Colonic mucosa (tissue), 4 donors: ENCODE data around the gene ZNF396. TPM values are rescaled to one million over a fixed set of nuclear protein-coding genes. Genes with fewer than 3 reads are reported as not detected.

ENCODE experiments used
- DNase-seq: peaks from one replicate; pipeline ENCODE4 v3.0.0-alpha.2; 2020
- H3K27ac ChIP-seq: fragments of 200-600 bp; one replicate; pipeline ENCODE4 v1.8.0; 2021
- H3K27me3 ChIP-seq: fragments of 200-600 bp; one replicate; pipeline ENCODE4 v1.8.0; 2021
- H3K36me3 ChIP-seq: fragments of 200-600 bp; one replicate; pipeline ENCODE4 v1.8.0; 2021
- H3K4me1 ChIP-seq: fragments of 200-600 bp; one replicate; pipeline ENCODE4 v1.8.0; 2021; ENCODE audit warnings: mild to moderate bottlenecking
- H3K4me3 ChIP-seq: fragments of 200-600 bp; one replicate; pipeline ENCODE4 v1.8.0; 2021
- H3K9ac ChIP-seq, 2 donors: one replicate each; pipeline ENCODE4 v1.7.0; 2013; ENCODE audit warnings: control low read depth in 2 of 2, low read depth in 2 of 2, low read length in 2 of 2
- H3K9me3 ChIP-seq: fragments of 200-600 bp; one replicate; pipeline ENCODE4 v1.8.0; 2021
- CTCF ChIP-seq: fragments of 200-600 bp; IDR thresholded peaks from one replicate; pipeline ENCODE4 v1.8.0; 2022; ENCODE audit warnings: antibody characterized with exemption, mild to moderate bottlenecking
- intact Hi-C: fragments of 100-400 bp; cut with DNase I; formaldehyde crosslinking; loops from one replicate; pipeline ENCODE4 v1.14.1; 2022
- total RNA-seq, 2 donors: library from RNA; stranded (reverse); fragmentation: NEBNext Ultra II Directional in 1 of 2; extraction: Animal tissue kit (Norgen Biotek cat#: 25700) in 1 of 2; gene quantifications; one replicate each; pipeline ENCODE4 v1.2.1, GENCODE V29; 2021
- donor health status: healthy.
- donor health status: DM: no; HTN: no; CAD: no.
- donor health status: DM: no; HTN: no; CAD: no.

The ZNF396 gene
- total RNA-seq, 2 donors from 2014 or later, result 3.2 to 3.6 TPM

- peak overlapping the region; percentile 77 to 84 for H3K9ac ChIP-seq
- no peak overlapping the region for H3K27ac ChIP-seq
- no peaks in the 10 kb centered on the region for H3K4me1 ChIP-seq
- H3K4me3 ChIP-seq, result peak overlapping the region; percentile 90
- H3K9me3 ChIP-seq, result no peaks in the 10 kb centered on the region
- DNase-seq, result peak; percentile 25
- intact Hi-C loops, result no loop called here
- H3K36me3 ChIP-seq, result no peaks in the 10 kb centered on the region
- TF ChIP-seq CTCF, result no peak
- H3K27me3 ChIP-seq, result no peaks in the 10 kb centered on the region
These were observed 770 bp downstream of the ZNF396 start for GRCh38 chr18:35376393-35376741.

- intact Hi-C loops, result no loop called here
- H3K4me1 ChIP-seq, result no peaks in the 10 kb centered on the region
- TF ChIP-seq CTCF, result no peak
These were observed 2.4 kb downstream of the ZNF396 start for GRCh38 chr18:35374708-35375107.

DNA sequence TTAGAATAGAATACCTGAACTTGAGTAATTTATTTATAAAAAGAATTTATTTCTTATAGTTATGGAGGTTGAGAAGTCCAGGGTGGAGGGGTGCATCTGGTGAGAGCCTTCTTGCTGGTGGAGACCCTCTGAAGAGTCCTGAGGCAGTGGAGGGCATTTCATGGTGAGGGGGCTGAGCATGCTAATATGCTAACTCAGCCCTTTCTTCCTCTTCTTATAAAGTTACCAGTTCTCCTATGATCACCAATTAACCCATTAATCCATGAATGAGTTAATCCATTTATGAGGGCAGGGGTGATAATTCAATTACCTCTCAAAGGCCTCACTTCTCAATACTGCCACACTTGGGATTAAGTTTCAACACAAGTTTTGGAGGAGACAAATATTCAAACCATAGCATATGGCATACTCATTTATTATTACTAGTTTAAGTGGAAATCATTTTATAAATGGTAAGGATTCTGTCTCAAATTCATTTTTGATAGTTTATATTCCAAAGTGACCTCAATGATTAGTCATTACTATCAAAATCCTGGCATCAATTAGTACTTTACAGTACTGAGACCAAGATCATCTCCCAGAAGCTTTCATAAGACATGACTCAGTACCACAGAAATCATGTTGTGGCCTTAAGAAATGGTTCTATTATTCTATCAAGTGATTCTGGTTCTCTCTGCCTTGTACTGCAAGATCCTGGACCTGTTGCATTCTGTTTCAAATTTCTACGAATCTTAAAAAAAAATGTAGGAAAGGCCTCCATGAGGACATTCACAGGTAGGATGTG, 5.5 kb downstream of the ZNF396 start:
- Histone ChIP-seq H3K9me3 (no peaks in the 10 kb centered on the region), H3K4me1 (no peaks in the 10 kb centered on the region), H3K9ac (no peak overlapping the region), H3K36me3 (no peaks in the 10 kb centered on the region), H3K27ac (no peak overlapping the region), H3K27me3 (no peaks in the 10 kb centered on the region), H3K4me3 (no peak overlapping the region)
- no peak for DNase-seq
- intact Hi-C loops, result no loop called here
- TF ChIP-seq CTCF, result no peak

More at GRCh38 chr18:35374708-35375107, 2.4 kb downstream of the ZNF396 start:
- Histone ChIP-seq H3K4me3 (no peak overlapping the region), H3K36me3 (no peaks in the 10 kb centered on the region), H3K27ac (no peak overlapping the region), H3K27me3 (no peaks in the 10 kb centered on the region), H3K9ac (no peak overlapping the region), H3K9me3 (no peaks in the 10 kb centered on the region)
- DNase-seq, result no peak

DNA sequence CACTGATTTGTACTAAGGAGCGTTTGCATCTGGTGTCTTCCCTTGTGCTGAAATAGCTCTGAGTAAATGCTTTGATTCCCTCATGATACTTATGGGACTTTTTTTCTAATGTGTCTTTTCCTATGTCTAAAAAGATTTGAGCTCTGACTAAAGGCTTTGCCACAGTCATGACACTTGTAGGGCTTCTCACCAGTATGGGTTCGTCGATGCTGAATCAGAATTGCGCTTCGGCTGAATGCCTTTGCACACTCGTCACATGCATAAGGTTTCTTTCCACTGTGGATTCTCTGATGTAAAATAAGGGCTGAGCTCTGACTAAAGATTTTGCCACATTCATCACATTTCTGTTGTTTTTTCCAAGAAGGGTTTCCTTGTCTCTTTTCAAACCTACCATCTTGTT, 8.0 kb downstream of the ZNF396 start:
- no peak overlapping the region for H3K4me3 ChIP-seq
- H3K4me1 ChIP-seq, result no peaks in the 10 kb centered on the region
- no peaks in the 10 kb centered on the region for H3K36me3 ChIP-seq
- TF ChIP-seq CTCF, result no peak
- H3K9ac ChIP-seq, result no peak overlapping the region
- no peak overlapping the region for H3K27ac ChIP-seq
- DNase-seq, result no peak
- intact Hi-C loops, result no loop called here
- no peaks in the 10 kb centered on the region for H3K9me3 ChIP-seq
- H3K27me3 ChIP-seq, result no peaks in the 10 kb centered on the region

- Histone ChIP-seq H3K4me3 (no peak overlapping the region), H3K27ac (no peak overlapping the region), H3K36me3 (no peaks in the 10 kb centered on the region), H3K9me3 (no peaks in the 10 kb centered on the region), H3K9ac (no peak overlapping the region), H3K4me1 (no peaks in the 10 kb centered on the region), H3K27me3 (no peaks in the 10 kb centered on the region)
- intact Hi-C loops, result no loop called here
- no peak for TF ChIP-seq CTCF
- DNase-seq, result no peak
These were observed 8.5 kb downstream of the ZNF396 start for GRCh38 chr18:35368595-35368994.
